HFFc6 (cell line): ENCODE data around the gene POLE4. TPM values are rescaled to one million over a fixed set of nuclear protein-coding genes. Genes with fewer than 3 reads are reported as not detected.

ENCODE experiments used
- DNase-seq: peaks from one replicate; pipeline ENCODE4 v3.0.0-alpha.2; 2018
- H3K27ac Mint-ChIP-seq: 2 replicates; pipeline ENCODE4 v1.8.0; 2020; ENCODE audit warnings: mild to moderate bottlenecking, mixed read lengths
- H3K27me3 Mint-ChIP-seq: 2 replicates; pipeline ENCODE4 v1.8.0; 2021; ENCODE audit warnings: mild to moderate bottlenecking, moderate library complexity, mixed read lengths; ENCODE audit not compliant: insufficient read depth
- H3K36me3 Mint-ChIP-seq: 2 replicates; pipeline ENCODE4 v1.8.0; 2021; ENCODE audit warnings: low read depth, mixed read lengths
- H3K4me1 Mint-ChIP-seq: 2 replicates; pipeline ENCODE4 v1.8.0; 2020; ENCODE audit warnings: low read depth, mixed read lengths
- H3K4me3 Mint-ChIP-seq: 2 replicates; pipeline ENCODE4 v1.8.0; 2020; ENCODE audit warnings: mild to moderate bottlenecking, moderate library complexity, mixed read lengths
- H3K9me3 Mint-ChIP-seq: 2 replicates; pipeline ENCODE4 v1.8.0; 2020; ENCODE audit warnings: mild to moderate bottlenecking, mixed read lengths
- CTCF ChIP-seq: fragments of 200-600 bp; sonication (generic); IDR thresholded peaks from 2 replicates; pipeline ENCODE4 v1.5.0; 2021; ENCODE audit warnings: antibody characterized with exemption, mild to moderate bottlenecking
- total RNA-seq, 6 experiments: library from RNA; stranded (reverse); fragmentation: NEBNext Ultra II Directional; extraction: Animal tissue kit (Norgen Biotek cat#: 25700); gene quantifications; 2 replicates in 1 of 6; 3 replicates in 5 of 6; pipeline ENCODE4 v1.2.3, GENCODE V29; 2021

The POLE4 gene
- total RNA-seq, 6 experiments from 2014 or later: 108 to 143 (median 122) TPM

- Mint-ChIP-seq H3K27ac (no peak overlapping the region), H3K4me1 (peaks cover 9% of the 10 kb centered on the region), H3K9me3 (no peaks in the 10 kb centered on the region), H3K36me3 (peaks cover 12% of the 10 kb centered on the region), H3K27me3 (peaks cover 2% of the 10 kb centered on the region; the same call in 1 of the 2 replicates), H3K4me3 (no peak overlapping the region)
- DNase-seq: no peak
- no peak for TF ChIP-seq CTCF
Observed at GRCh38 chr2:74983631-74984392, 25.4 kb downstream of the POLE4 start.

DNA sequence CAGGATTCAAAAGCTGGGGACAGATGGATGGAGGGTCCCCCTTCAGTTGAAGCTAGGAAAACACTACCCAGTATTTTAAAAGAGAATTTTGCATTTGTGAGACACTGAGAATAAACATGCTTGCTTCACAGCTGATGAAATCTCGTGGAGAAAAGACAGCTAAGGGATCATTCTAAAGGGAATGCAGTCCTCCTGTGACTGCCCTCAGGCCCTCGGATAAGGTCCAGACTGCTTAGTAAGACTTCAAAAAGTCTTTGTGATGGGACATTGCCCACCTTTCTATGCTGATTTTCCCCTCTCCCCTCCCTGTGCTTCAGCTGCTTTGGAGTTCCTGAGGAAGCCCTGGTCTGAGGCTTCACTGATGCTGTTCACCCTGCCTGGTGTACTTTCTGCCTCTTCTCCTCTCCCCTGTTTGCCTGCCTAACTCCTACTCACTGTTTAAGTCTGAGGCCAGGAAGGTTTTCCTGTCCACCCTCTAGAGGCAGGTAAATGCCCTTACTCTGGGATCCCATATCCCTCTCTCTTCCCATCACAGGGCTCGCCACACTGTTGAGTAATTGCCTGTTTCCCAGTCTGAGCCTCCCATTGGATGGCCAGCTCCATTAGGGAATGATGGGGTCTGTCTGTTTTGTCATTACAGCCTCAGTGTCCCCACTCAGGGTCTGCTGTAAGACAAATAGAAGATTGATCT, 26.6 kb downstream of the POLE4 start:
- no peak overlapping the region for H3K4me3 Mint-ChIP-seq
- H3K27ac Mint-ChIP-seq: no peak overlapping the region
- peaks cover 9% of the 10 kb centered on the region for H3K4me1 Mint-ChIP-seq

GRCh38 chr2:74985978-74986609, 27.7 kb downstream of the POLE4 start:
- Mint-ChIP-seq H3K9me3 (no peaks in the 10 kb centered on the region), H3K4me3 (no peak overlapping the region), H3K27me3 (peaks cover 2% of the 10 kb centered on the region; the same call in 1 of the 2 replicates), H3K4me1 (peaks cover 10% of the 10 kb centered on the region), H3K36me3 (peaks cover 11% of the 10 kb centered on the region), H3K27ac (no peak overlapping the region)
- DNase-seq: no peak
- no peak for TF ChIP-seq CTCF

More for the DNA sequence above, 26.6 kb downstream of the POLE4 start:
- TF ChIP-seq CTCF: no peak
- no peak for DNase-seq
- Mint-ChIP-seq H3K27me3 (peaks cover 2% of the 10 kb centered on the region; the same call in 1 of the 2 replicates), H3K36me3 (peaks cover 11% of the 10 kb centered on the region), H3K9me3 (no peaks in the 10 kb centered on the region)

- Mint-ChIP-seq H3K27me3 (no peaks in the 10 kb centered on the region), H3K27ac (peak overlapping the region; percentile 91), H3K4me1 (peaks cover 22% of the 10 kb centered on the region), H3K36me3 (peaks cover 6% of the 10 kb centered on the region; the same call in 1 of the 2 replicates), H3K4me3 (0 out of 2 replicates have a peak overlapping the region, but pooled peaks have one; percentile 12), H3K9me3 (no peaks in the 10 kb centered on the region)
- TF ChIP-seq CTCF: no peak
- DNase-seq: peak; percentile 82
Observed at GRCh38 chr2:74991977-74992376, 33.5 kb downstream of the POLE4 start.

DNA sequence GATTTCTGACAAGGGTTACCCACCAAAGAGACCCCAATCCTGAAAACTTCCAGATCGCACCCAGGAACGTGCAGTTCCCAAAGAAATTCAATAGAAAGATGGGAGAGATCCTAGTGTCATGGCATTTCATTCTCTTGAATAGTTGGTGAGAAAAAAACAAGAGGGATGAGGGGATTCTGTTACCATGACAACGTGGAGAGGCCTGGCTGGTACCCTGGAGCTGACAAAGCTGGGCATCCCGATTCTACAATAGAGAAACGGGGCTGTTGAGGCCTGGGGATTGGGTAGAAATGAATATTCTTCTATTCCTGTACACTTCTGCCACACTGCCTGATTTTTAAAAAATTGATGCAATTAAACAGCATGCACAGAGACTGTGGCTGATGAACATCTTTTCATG, 41.0 kb downstream of the POLE4 start:
- TF ChIP-seq CTCF: no peak
- Mint-ChIP-seq H3K27ac (no peak overlapping the region), H3K27me3 (no peaks in the 10 kb centered on the region), H3K4me1 (peaks cover 7% of the 10 kb centered on the region), H3K36me3 (peaks cover 7% of the 10 kb centered on the region), H3K4me3 (no peak overlapping the region), H3K9me3 (no peaks in the 10 kb centered on the region)
- DNase-seq: no peak
